Superior temporal gyrus (tissue), 1 donor: Measurements from ENCODE around the gene MPP2.
"Not testable (repeated sequence)": the region's sequence is repeated elsewhere in the genome, so short reads cannot be mapped to it uniquely, and the experiment has no call there.

Experiments used
- DNase-seq: peaks from one replicate; pipeline ENCODE4 v3.0.0-alpha.2; 2016; ENCODE audit errors: extremely low spot score

Gene MPP2

GRCh38 chr17:43931062-43931571 lies 23.8 kb upstream of the MPP2 start:
- no peak for DNase-seq

DNA sequence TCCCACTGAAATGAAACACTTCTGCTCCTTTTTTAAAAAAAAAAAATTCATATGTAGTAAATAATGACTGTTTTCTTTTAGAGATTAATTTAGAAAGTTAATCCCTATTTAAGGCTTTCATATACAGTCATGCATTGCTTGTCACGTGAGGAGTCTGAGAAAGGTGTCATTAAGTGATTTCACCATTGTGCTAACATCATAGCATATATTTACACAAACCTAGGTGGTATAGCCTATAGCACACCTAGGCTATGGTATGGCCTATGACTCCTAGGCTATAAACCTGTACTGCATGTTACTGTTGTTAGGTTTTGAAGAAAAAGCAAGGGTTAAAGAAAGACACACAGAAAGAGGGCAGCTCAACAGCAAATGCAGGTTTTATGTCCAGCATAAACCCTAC lies 21.3 kb upstream of the MPP2 start:
- DNase-seq = no peak

DNA sequence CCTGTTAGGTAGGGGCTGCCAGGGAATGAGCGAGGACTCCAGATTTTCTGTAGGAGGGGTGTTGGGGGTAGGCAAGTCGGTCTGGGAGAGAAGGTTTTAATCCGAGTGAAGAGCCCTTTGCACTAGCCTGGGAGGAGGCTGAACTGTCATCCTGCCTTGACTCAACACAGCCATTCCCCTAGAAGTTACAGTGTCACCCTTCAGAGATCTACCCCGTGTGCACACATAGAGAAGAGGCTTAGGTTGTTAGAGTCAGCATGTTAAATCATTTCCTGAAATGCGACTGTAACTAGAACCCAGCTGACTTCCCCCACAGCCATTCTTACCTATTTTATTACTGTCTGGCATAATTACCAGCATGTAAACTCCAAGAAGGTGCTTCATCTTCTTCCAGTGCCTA lies 20.6 kb upstream of the MPP2 start:
- not testable (repeated sequence) for DNase-seq

DNA sequence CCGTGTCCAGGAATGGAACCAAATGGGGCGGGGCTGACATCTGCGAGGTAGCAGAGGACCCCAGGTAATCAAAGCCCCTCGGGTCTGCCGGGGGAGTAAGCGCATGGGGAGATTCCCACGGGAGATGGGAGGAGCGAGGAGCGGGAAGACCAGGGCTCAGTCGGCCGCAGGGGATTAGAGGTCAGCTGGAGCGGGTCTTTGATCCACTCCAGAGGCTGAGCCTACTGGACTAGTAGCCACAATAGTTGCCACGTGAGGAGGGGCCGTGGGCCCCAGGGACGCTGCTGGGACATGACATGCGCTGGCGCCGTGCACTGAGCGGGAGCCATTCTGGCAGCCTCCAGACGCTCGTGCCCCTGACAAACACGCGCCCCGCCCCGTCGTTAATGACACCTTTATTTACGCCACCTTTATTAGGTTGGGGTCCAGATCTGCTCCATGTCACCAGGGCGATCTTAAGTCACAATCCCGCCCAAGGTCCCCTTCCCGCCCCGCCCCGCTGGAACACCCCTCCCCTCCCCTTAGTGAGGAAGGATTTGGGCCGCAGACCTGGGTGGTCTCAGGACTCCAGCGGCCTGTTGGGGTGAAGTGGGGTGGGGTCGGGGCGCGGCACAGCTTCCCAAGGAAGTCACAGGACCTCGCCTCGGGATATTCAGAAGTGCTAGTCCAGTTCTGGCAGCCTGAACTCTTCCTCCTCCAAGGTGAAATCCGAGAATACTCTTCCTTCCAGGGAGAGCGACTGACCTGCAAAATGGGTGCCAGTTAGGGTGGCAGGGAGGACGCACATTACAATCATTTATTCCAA lies 19.9 kb upstream of the MPP2 start:
- no peak for DNase-seq

DNA sequence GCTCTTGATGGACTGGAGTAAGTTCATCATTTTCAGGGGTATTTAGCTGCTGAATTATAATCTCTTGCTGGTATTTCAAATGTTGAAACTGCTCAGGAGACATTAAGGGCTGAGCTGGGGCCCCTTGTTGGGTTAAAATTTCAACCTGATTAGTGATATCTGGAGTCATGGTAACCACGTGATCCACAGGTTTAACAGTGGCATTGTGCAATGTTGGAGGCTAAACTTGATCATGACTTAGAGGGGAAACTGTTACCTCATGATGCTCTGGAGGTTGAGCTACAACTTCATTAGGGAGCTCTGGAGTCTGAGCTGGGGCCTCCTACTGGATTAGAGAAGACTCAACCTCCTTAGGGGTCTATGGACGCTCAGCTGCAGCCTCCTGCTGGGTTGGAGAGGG lies 17.2 kb upstream of the MPP2 start:
- no peak for DNase-seq

DNA sequence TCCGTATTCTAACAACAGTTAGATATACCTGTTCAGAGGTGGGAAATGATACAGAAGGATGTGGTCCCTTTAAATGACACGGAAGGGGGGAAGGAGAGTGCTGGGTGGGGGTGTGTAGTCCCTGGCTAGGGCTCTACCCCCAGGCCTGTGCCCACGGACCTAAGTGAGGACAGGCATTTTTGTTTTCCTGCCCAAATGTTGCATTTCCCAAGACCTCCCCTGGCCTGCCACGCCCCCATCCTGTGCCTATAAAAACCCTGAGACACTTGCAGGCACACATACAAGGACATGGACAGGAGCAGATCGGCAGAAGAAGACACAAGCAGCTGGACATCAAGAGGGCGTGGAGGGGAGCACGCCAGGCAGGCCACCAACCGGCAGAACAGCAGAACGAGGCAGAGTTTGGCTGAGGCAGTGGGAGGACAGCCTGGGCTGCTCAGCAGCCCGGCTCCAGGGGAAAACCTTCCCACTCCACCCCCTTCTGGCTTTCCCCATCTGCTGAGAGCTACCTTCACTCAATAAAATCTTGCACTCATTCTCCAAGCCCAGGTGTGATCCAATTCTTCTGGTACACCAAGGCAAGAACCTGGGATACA lies 13.3 kb upstream of the MPP2 start:
- no peak for DNase-seq

- DNase-seq = no peak
Measured at GRCh38 chr17:43918026-43918389, 10.7 kb upstream of the MPP2 start.

GRCh38 chr17:43917348-43918025 lies 10.2 kb upstream of the MPP2 start:
- peak; percentile 58 for DNase-seq

DNA sequence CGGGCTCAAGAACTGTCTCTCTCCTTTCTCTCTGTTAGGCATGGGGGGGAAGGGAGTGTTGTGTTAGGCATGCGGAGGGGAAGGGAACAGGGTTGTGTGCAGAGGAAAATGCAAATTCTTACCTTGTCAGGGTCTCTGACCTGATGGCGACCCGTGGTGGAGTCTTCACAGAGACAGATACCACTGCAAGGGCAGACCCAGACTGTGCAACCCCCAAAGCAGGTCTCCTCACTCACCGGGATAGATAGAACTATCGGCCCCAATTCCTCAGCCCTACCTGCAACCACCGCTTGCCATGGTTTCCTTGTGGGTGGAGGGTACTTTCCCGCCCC lies 9.6 kb upstream of the MPP2 start:
- DNase-seq = no peak

DNA sequence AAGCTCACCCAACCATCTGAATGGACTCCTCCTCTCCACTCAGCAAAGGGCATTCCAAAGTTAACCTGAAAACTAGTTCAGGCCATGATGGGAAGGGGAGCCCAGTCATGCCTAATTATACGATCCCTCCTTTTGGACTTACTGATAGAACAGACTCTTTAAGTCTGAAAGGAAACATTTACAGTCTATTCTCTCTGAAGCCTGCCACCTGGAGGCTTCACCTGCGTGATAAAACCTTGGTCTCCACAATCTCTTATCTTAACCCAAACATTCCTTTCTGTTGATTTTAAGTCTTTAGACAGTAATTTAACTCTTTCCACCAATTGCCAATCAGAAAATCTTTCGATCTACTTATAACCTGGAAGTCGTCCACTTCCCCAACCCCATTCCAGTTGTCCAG lies 9.0 kb upstream of the MPP2 start:
- no peak for DNase-seq

DNA sequence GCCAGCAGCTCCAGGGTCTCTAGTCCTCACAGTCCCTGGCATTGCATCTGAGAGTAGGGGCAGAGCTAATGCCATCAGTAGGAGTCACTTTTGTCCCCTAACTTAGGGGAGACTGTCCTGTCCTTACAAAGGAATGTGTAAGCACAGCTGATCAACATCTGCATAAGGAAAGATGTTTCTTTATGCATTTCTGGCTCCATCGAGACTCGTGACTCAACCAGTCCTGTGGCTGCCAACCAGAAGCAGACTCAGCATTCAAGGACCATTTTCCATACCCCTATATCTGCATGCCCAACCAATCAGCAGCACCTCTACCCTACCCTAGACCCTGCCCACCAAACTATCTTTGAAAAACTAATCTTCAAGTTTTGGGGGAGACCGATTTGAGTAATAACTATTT lies 8.2 kb upstream of the MPP2 start:
- DNase-seq = no peak

DNA sequence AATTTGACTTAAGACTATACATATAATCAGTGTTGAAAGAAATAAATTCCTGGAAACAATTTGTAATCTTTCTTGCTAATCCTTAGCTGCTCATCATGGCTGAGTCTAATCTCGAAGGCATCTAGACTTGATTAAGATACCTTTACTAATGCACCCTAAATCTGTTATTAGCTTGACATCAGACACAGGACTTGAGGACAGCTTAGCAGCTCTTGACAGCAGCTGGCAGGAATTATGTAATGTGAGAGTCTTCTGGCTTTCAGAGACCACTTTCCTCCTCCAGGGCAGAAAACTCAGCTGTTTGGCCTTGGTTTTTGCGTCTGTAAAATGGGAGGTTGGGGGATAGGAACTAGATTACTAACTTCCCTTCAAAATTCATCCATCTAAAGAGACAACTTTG lies 7.1 kb upstream of the MPP2 start:
- DNase-seq = no peak

DNA sequence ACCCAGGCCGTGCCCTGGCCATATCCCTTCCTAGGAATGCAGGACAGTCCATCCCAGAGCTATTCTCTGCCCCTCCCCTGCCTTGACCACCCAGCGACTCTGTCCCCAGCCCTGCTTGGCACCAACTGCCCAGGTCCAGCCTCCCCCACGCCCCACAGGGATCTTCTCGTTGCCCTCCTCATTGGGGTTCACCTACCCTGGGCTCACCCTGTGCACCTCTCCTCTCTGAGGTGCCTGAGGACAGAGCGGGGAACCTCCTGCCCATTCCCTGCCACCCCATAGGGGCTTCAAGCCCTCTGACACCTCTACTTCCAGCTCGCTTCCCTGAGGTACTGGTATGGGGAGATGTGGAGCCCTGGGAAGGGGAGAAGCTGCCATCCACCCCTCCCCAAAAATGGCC lies 6.2 kb upstream of the MPP2 start:
- DNase-seq = no peak

DNA sequence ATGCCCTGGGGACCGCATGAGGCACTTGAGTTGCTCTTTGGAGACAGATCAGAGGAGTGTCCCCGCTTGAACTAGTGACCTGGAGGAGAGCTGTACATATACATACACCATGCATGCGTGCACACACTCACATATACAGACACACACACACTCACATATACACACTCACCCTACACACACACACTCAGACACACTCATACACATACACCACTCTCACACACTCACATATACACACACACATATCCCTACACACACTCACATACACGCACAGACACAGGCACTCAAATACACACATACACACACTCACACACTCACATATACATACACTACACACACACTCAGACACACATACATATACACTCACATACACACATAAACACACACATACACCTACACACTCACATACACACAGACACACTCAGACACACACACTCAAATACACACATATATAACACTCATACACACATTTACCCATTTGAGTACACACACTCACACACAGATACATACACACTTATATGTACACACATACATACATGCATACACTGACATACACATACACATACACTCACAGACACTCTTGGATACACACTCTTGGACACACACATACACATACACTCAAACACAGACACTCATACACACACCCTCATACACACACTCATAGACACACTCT lies 5.4 kb upstream of the MPP2 start:
- no peak for DNase-seq

GRCh38 chr17:43911904-43912303 lies 4.6 kb upstream of the MPP2 start:
- no peak for DNase-seq

- DNase-seq = peak; percentile 79
Measured at GRCh38 chr17:43909537-43910231, 2.3 kb upstream of the MPP2 start.

- DNase-seq = peak; percentile 96
Measured at GRCh38 chr17:43907998-43908721, 824 bp upstream of the MPP2 start.

GRCh38 chr17:43906951-43907424 lies 348 bp downstream of the MPP2 start:
- no peak for DNase-seq

DNA sequence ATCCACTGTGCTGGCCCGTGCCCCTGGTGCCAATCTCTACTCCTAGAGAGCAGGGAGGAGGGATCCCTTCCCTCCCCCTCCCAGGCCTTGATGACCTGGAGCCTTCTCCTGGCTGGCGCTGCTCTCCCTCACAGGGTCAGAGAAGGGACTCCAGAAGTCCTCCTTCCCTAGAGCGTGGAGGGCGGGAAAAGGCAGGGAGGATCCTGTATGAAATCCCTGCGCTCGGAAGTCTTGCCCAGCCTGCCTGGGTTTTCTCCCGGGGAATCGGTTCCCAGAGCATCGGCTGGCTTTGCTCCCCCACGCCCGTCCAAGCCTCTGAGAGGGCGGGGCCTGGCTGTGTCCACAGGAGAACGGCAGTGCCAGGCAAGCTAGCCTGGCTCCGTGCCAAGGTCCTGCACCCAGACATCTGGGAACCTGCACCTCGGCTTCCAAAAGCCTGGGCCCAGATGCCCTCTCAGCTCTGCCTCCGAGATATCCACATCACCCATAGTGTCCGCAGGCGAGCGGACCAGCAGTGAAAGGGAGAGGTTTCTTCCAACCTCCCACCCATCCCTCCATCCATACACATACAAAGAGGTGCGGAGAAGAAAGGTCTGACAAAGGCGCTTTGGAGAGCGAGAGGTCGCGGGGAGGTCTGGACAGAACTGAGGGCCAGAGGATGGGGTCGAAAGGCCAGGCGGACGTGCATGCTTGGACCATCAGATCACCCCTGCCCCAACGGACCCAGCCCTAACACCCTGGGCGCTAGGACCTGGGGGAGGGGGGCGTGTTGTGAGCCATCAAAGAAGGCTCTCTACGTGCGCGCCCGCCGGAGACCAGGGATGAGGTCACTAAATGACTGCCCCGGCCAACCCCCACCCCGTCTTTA lies 1.1 kb downstream of the MPP2 start:
- peak; percentile 88 for DNase-seq

GRCh38 chr17:43905400-43905984 lies 1.8 kb downstream of the MPP2 start:
- DNase-seq = no peak
